OCI-M1 (cell line): Measurements from ENCODE around the gene SHISAL1.
"Not testable (repeated sequence)": the region's sequence is repeated elsewhere in the genome, so short reads cannot be mapped to it uniquely, and the experiment has no call there.

Source experiments
- DNase-seq: peaks from one replicate; lab custom pipeline; 2025; lab: John Stamatoyannopoulos, UW

Gene SHISAL1

GRCh38 chr22:44302363-44302762, 10.4 kb downstream of the SHISAL1 start:
- DNase-seq, result not testable (repeated sequence)

GRCh38 chr22:44301039-44301438, 11.7 kb downstream of the SHISAL1 start:
- DNase-seq, result no peak

DNA sequence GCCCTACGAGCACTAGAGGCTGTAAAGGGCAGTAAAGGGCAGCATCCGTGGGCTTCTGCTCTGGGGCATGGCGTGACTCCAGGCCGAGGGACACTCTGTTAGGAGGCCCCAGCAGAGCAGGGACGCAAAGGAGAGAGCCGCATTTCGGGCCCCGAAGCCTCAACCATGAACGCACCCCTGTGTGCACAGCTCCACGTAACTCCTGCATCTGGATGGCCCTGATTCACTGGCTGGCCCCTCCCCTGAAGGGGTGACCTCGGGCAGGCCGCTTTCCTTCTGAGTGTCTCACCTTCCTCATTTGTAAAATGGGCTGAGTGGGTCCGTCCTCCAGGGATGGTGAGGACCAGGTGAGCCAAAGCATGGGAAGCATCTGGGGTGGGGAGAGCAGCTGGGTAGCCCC, 13.6 kb downstream of the SHISAL1 start:
- DNase-seq, result no peak

DNA sequence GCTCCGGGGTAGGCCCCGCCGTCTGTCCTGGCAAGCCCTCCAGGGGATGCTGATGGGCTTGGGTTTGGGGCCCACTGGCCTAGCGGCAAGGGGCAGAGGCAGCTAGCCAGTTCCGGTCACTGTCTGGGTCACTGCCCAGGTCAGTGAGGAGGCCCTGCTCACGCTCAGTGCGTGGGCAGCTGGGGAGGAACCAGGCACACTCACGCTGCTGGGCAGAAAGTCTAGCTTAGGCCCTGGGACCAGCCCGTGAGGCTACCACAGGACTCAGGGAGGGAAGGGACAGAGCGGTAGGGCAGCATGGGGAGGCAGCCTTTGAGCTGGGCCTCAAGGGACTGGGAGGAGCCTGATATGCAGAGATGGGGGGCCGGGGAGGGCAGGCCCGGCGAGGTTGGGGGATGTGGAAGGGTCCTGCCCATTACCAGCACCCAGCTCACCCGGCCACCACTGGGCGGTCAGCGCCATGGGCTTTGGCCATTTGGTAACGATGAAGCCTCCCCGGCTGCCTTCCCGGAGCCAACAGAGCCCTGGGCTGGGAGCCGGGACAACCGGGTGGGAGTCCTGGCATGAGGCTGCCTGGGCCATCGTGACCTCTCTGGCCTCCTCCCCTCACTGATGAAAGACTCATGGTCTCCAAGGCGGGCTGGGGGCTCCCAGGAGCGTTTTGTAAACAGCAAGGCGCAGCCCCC, 14.2 kb downstream of the SHISAL1 start:
- DNase-seq, result no peak

DNA sequence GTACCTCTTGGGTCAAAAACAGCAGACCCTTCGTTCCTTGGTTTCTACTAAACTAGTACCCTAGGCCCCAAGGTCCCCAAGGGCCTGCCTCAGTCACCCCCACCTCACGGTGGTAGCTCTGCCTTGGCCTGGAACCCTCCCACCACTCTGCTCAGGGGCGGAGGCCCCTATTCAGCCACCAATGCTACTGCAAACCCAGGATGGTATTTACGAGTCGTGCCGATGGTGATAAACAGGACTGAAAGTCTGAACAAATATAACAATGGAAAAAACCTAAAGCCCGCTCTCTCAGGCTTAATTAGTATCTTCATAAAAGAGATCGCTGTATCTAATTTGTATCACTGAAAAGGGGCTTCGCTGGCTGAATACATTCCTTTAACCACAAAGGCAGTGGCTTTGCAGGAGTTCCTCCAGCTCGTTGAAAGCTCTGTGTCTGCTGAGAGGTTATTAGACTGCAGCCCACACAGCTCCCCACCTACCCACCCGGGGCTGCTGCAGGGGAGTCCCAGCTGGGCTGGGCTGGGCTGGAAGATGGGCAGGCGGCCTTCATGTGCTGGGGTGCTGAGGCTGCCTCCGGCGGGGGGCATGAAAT, 15.2 kb downstream of the SHISAL1 start:
- DNase-seq, result no peak

DNA sequence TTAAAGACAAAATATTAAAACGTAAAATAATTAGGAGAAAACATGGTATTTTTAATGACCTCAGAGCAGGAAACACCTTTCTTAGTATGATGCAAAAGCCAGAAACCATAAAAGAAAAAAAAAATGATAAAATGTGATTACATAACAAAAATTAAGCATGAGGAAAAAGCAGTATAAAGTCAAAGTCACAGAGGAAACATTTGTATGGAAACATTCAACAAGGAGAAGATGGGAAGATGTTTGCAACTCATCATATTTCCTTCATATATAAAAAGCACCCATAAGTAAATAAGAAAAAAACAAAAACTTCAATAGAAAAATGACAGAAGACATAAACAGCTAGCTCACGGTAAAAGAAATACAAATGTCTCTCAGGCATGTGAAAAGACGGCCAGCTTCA, 17.3 kb downstream of the SHISAL1 start:
- no peak for DNase-seq

- no peak for DNase-seq
These were observed 18.9 kb downstream of the SHISAL1 start for GRCh38 chr22:44293876-44294275.

DNA sequence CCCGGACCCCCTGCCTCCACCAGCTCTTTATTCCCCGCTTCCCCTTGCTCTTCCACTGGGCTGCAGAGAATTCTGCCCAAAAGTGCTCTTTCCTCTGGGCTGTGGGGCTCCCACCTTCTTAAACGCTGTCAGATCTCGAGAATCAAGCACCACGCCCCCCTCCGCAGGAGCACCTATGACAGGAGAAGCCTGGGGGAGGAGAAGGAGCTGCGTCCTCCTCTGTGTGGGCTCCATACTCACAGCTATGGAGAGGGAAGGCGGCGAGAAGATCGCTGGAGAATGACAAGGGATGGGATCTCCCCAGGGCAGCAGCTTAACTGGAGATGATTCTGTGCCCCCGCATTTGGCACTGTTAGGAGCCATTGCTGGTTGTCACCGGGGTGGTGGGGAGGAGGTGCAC, 19.7 kb downstream of the SHISAL1 start:
- DNase-seq, result no peak

- DNase-seq, result no peak
These were observed 20.2 kb downstream of the SHISAL1 start for GRCh38 chr22:44292521-44292920.

DNA sequence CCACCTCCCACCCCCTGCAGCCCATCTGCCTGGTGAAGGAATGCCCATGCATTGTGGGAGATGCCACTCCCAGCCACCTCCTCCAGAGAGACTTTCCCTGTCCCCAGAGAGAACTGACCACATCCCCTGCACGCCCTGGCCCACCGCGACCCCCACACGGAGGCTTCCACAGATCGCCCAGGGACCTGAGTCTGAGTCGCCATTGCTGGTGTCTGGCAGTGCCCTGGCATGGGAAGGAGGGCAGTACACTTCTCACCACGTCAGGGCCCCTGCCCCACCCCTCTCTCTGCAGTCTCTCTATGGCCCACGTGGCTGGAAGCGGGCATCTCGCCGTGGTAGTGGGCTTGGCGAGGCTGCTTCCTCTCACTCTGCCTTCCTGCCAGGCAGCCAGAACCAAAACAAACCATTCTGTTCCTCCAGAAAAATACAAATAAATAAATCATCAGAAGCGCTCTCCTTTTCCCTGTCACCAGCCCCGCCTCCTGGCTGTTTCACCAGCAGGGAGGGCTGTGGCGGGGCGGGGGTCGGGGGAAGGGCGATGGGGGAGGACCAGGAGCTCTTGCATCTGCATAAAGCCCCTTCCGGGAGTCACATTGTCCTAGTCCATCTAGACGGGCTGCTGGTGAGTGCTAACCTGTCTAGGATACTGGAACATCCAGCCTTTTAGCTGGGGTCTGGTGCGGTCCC, 20.9 kb downstream of the SHISAL1 start:
- DNase-seq, result no peak

- DNase-seq, result no peak
These were observed 21.5 kb downstream of the SHISAL1 start for GRCh38 chr22:44291265-44291664.

- no peak for DNase-seq
These were observed 23.2 kb downstream of the SHISAL1 start for GRCh38 chr22:44289414-44290171.

- DNase-seq, result no peak
These were observed 23.8 kb downstream of the SHISAL1 start for GRCh38 chr22:44288913-44289312.

DNA sequence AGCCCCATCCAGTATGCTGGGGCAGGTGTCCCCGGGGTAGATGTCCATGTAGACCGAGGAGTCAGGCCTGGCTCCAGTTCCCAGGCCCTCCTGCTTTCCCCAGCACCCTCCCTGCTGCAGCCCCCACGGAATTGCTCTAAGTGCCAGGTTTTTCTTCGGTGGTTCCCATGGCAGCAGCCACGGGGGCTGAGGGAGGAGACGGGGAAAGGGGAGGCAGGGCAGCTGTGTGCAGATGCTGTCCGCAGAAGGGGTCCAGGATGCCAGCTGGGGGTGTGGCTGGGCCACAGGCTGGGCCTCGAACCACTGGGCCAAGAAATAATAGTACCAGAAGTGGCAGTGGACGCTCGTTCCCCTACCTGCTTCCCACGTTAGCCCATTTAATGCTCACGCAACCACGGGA, 25.0 kb downstream of the SHISAL1 start:
- DNase-seq, result no peak

DNA sequence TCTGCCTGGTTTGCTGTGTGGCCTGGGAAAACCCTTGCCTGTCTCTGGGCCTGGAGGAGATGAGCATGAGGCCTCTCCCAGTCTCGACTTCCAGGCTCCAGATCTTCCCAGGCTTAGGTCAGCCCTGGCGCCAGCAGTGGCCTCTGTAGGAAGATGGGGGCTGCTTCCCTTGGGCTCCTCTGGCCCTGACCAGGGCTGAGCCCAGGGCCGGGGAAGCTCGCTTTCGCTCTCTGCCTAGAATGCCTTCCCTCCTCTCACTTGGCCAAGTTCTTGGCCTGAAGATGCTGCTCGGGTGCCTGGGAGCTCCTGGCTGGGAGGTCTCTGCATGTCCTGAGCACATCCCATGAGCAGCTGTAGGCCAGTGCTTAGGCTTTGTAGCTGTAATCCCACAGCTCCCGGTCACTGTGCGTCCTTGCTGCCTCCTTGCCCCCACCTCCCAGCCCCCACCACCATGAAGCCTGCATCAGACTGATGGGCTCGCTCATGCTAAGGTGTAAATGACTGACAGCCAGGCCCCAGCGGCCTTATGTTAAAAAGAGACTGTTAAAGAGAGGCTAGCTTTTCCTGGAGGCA, 25.5 kb downstream of the SHISAL1 start:
- DNase-seq, result no peak

DNA sequence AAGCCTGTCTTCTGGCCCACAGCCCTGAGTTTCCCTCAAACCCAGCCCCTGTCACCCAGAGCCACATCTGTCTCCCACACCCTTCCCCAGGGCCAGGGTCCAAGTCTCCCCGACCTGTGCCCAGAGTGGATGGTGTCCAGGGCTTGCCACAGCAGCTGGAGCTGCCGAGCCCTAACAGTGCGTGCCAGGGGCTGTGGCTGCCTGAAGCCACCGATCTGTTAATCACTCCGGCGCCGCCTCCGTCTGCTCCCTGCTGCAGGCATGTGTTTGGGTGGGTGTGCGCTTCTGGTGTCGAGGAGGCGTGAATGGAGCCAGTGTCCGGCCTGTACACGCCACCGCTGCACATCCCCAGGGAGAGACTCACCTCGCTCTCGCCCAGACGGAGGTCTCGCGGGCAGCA, 26.1 kb downstream of the SHISAL1 start:
- DNase-seq, result no peak

DNA sequence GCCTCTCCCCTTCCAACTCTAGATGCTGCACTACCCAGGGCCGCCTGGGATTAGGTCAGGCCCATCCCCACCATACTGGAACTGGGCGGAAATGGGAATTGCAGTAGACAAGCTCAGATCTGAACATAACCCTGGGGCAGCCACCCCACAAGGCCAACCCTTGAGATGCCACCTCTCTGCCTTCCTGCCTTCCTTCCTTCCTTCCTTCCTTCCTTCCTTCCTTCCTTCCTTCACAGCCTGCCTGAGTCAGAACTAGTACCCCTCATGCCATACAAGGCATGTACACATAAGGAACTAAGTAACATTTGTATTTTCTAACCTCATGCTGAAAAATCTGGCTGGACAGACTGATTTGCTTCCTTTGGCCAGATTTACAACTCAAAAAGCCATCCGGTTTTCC, 28.0 kb downstream of the SHISAL1 start:
- no peak for DNase-seq

DNA sequence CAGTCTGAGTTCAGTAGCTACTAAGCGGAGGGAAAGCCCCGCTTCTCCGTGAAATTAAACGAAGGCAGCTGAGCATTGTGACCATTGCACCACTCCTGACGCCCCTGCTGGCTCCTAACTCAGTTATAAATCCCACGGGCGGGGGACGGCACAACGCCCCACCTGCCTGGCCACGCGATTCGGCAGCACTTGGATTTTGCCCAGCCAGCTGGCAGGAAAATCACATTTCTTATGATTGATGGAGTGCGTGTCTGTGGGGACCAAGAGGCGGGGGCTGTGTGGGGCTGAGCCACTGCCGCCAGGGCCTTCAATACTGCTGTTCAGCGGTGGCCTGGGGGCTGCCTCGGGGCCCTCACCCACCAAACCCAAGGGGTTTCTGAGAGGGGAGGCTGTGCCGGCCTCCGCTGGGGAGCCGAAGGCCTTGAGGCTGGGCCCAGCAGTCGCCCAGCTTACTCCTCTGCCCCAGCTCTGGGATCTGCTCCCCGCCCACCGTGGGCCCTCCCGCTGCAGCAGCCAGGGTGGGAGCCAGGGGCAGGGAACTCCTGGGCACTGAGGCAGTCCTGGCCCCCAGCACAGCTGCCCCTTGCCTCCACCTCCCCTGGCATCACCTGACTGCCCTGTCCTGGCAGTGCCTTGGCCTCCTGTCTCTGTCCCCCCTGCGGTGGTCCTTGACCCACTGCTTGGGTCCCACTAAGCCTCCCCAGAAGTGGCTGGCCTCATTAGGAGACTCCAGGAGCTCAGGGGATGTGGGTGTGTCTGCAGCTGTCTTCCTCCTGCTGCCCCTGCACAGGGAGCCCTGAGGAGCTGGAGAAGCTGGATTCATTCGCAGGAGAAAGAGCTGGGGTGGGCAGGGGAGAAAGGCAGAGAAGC, 30.7 kb downstream of the SHISAL1 start:
- no peak for DNase-seq

DNA sequence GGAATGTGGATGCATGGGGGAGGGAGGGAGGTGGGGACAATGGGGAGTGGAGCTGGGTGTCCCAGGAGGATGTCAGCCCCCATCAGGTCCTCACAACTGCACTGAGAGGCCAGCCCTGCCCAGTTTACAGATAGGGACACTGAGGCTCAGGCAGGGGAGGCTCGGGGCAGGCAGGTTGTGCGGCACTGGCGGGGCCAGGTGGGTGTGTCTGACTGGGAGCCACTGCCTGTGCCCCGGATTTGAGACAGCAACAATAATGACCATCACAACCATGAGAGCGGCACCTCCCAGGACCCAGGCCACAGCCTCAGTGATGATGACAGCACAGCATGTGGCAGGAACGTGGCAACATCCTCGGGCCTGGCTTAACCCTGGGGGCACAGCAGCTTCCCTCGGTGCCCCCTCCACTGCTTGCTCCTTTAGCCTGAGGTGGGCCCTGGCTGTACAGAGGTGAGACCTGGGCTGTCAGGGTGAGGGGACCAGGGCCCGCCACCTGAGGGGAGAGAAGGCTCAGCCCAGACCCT, 32.0 kb downstream of the SHISAL1 start:
- DNase-seq, result no peak

- DNase-seq, result no peak
These were observed 33.7 kb downstream of the SHISAL1 start for GRCh38 chr22:44279069-44279360.
